ENCODE data around the gene SPDYE8. TPM values are rescaled to one million over a fixed set of nuclear protein-coding genes. Genes with fewer than 3 reads are reported as not detected.
"Not testable (repeated sequence)": the region's sequence is repeated elsewhere in the genome, so short reads cannot be mapped to it uniquely, and the experiment has no call there.

The SPDYE8 gene
- total and polyA plus RNA-seq, 9 of the 15 experiments (the other 6 are each of a cell fraction or from before 2014, with no cell fraction given): 0.03 to 0.10 TPM; not detected in 7

DNA sequence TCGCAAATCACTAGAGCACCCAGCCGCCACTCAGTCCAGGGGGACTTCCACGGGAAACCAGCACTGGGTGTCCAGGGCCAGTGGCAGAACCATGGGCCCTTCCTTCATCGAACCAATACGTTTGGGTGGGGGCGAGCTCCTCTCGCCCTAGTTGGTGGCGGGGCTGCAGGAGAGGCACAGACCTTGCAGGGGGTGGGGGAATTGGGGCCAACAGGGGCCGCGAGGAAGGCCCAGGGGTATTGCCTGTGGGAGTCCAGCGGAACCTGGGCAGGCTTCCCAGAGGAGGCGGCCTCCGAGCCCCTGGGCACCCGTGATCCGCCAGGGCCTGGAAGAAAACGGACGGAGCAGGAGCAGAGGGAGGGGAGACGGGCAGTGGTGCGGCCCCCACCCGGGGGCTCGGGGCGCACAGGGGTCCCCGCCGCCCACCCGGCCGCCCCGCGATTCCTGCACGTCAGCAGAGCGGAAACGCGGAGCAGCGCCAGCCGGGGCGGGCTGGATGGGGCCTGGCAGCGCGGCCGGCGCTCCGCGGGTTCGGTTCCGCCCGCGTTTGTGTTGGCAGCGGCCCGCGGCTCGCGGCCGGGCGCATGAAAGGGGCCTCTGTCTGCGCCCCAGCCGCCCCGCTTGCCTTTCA lies 53.8 kb downstream of the SPDYE8 start:
- H3K9me1 ChIP-seq (ENCODE audit: control insufficient read depth, insufficient read depth, low read length); H3K4me3 ChIP-seq; CTCF ChIA-PET (ENCODE audit: low intra/inter-chr PET ratio); ATAC-seq; H3K27ac ChIP-seq (ENCODE audit: extremely low read depth, low read depth, low read length); H3K27me3 ChIP-seq (ENCODE audit: control insufficient read depth in 2 of 2, insufficient read depth in 2 of 2, low read length in 2 of 2); intact Hi-C loops (cut with micrococcal nuclease); BruUV-seq (replicated peaks); H3K4me2 ChIP-seq (ENCODE audit: insufficient read depth, low read length); H3K79me2 ChIP-seq (ENCODE audit: control insufficient read depth, insufficient read depth, low read length); FAIRE-seq; H3K9ac ChIP-seq (ENCODE audit: insufficient read depth in 1 of 2, low read depth in 2 of 2, low read length in 2 of 2); DNase-seq (ENCODE audit: extremely low read depth in 1 of 4, low spot score in 3 of 4); H3K9me3 ChIP-seq (replicated peaks; ENCODE audit: control insufficient read depth, insufficient read depth, low read depth, low read length); H3K4me1 ChIP-seq (replicated peaks in 1 of 2; ENCODE audit: control insufficient read depth in 2 of 2, insufficient read depth in 2 of 2, low read length in 2 of 2); H4K20me1 ChIP-seq (replicated peaks; ENCODE audit: control insufficient read depth, insufficient read depth, low read length); in situ Hi-C loops (cut with MboI); POLR2A ChIA-PET; H2AFZ ChIP-seq (ENCODE audit: low read depth, low read length); H3K36me3 ChIP-seq (ENCODE audit: control insufficient read depth, insufficient read depth, low read length): not testable (repeated sequence)
- 100% methylated on average over 1 of the region's 55 CpGs for WGBS (ENCODE audit: insufficient coverage, low coverage, missing lambda C conversion rate)

DNA sequence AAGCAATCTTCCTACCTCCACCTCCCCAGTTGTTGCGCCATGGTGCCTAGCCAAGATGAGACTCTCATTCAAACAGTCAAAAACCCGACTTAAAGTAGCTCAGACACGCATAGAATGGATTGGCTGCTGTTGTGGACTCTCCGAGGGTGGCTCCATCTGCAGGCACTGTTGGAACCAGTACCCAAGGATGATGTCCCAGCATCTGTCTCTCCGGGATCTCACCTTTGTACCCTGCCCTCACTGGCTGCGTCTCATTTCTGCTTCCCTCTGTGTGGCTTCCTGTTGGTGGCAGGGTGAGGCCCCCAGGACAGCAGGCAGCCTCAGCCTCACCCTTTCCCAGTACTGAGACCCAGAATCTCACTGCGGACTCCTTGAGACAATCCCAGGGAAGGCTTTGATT lies 54.8 kb downstream of the SPDYE8 start:
- CTCF ChIA-PET (ENCODE audit: low intra/inter-chr PET ratio); H3K4me2 ChIP-seq (ENCODE audit: insufficient read depth, low read length); H3K9me1 ChIP-seq (ENCODE audit: control insufficient read depth, insufficient read depth, low read length); in situ Hi-C loops (cut with MboI); H3K4me1 ChIP-seq (replicated peaks in 1 of 2; ENCODE audit: control insufficient read depth in 2 of 2, insufficient read depth in 2 of 2, low read length in 2 of 2); H2AFZ ChIP-seq (ENCODE audit: low read depth, low read length); H3K36me3 ChIP-seq (ENCODE audit: control insufficient read depth, insufficient read depth, low read length); H3K9me3 ChIP-seq (replicated peaks; ENCODE audit: control insufficient read depth, insufficient read depth, low read depth, low read length); FAIRE-seq; POLR2A ChIA-PET; H3K4me3 ChIP-seq; H4K20me1 ChIP-seq (replicated peaks; ENCODE audit: control insufficient read depth, insufficient read depth, low read length); intact Hi-C loops (cut with micrococcal nuclease); H3K27me3 ChIP-seq (ENCODE audit: control insufficient read depth in 2 of 2, insufficient read depth in 2 of 2, low read length in 2 of 2); H3K27ac ChIP-seq (ENCODE audit: extremely low read depth, low read depth, low read length); DNase-seq (ENCODE audit: extremely low read depth in 1 of 4, low spot score in 3 of 4); H3K9ac ChIP-seq (ENCODE audit: insufficient read depth in 1 of 2, low read depth in 2 of 2, low read length in 2 of 2); BruUV-seq (replicated peaks); H3K79me2 ChIP-seq (ENCODE audit: control insufficient read depth, insufficient read depth, low read length): not testable (repeated sequence)
- peak; percentile 18 for ATAC-seq
- 66% methylated on average over 3 of the region's 7 CpGs for WGBS (ENCODE audit: insufficient coverage, low coverage, missing lambda C conversion rate)

DNA sequence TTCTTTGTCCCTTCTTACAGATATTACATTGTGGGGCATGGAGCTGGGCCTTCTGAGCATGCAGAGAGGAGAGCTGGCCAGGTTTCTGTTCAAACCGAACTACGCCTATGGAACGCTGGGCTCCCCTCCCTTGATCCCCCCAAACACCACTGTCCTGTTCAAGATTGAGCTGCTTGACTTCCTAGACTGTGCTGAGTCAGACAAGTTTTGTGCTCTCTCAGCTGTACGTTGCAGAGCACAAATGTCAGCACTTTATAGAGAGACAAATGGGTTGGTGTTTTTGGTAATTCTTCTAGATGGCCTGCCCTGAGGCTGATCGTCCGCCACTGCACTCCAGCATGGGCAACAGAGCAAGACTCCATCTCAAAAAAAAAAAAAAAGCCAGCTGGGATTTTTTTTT lies 58.1 kb downstream of the SPDYE8 start:
- CTCF ChIA-PET (ENCODE audit: low intra/inter-chr PET ratio); POLR2A ChIA-PET; FAIRE-seq; intact Hi-C loops (cut with micrococcal nuclease); DNase-seq (ENCODE audit: extremely low read depth in 1 of 4, low spot score in 3 of 4); H3K27ac ChIP-seq (ENCODE audit: extremely low read depth, low read depth, low read length); H3K4me2 ChIP-seq (ENCODE audit: insufficient read depth, low read length); H3K4me3 ChIP-seq; H3K36me3 ChIP-seq (ENCODE audit: control insufficient read depth, insufficient read depth, low read length); H3K79me2 ChIP-seq (ENCODE audit: control insufficient read depth, insufficient read depth, low read length); H3K9me1 ChIP-seq (ENCODE audit: control insufficient read depth, insufficient read depth, low read length); H3K9me3 ChIP-seq (replicated peaks; ENCODE audit: control insufficient read depth, insufficient read depth, low read depth, low read length); H2AFZ ChIP-seq (ENCODE audit: low read depth, low read length); BruUV-seq (replicated peaks); H3K27me3 ChIP-seq (ENCODE audit: control insufficient read depth in 2 of 2, insufficient read depth in 2 of 2, low read length in 2 of 2); H3K9ac ChIP-seq (ENCODE audit: insufficient read depth in 1 of 2, low read depth in 2 of 2, low read length in 2 of 2); in situ Hi-C loops (cut with MboI); H3K4me1 ChIP-seq (replicated peaks in 1 of 2; ENCODE audit: control insufficient read depth in 2 of 2, insufficient read depth in 2 of 2, low read length in 2 of 2); H4K20me1 ChIP-seq (replicated peaks; ENCODE audit: control insufficient read depth, insufficient read depth, low read length): not testable (repeated sequence)
- ATAC-seq: 0 out of 3 replicates have a peak, but pooled peaks have one; percentile 8
- no CpG with 5 or more reads among the region's 6 CpGs for WGBS (ENCODE audit: insufficient coverage, low coverage, missing lambda C conversion rate)
